HG03135 (cell line): ENCODE results near the gene HIRIP3.
A peak's percentile ranks its signal among the peaks of the same experiment; 100 is the strongest.
"Not testable (repeated sequence)": the region's sequence is repeated elsewhere in the genome, so short reads cannot be mapped to it uniquely, and the experiment has no call there.

Experiments used
- ATAC-seq: cut with Tn5 transposase; IDR thresholded peaks from one replicate; pipeline ENCODE4 v1.9.1; 2021; ENCODE audit warnings: mild to moderate bottlenecking, moderate library complexity; ENCODE audit not compliant: unreplicated experiment

The HIRIP3 gene, protein sequence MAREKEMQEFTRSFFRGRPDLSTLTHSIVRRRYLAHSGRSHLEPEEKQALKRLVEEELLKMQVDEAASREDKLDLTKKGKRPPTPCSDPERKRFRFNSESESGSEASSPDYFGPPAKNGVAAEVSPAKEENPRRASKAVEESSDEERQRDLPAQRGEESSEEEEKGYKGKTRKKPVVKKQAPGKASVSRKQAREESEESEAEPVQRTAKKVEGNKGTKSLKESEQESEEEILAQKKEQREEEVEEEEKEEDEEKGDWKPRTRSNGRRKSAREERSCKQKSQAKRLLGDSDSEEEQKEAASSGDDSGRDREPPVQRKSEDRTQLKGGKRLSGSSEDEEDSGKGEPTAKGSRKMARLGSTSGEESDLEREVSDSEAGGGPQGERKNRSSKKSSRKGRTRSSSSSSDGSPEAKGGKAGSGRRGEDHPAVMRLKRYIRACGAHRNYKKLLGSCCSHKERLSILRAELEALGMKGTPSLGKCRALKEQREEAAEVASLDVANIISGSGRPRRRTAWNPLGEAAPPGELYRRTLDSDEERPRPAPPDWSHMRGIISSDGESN

GRCh38 chr16:29995324-29995910 is at the start of gene HIRIP3:
Gene HIRIP3, minus strand, starts transcription at chr16:29995617. Its CDS starts 12 bp downstream, at chr16:29995605.
- ATAC-seq = peak; percentile 56

GRCh38 chr16:30041841-30042240 is 46.4 kb upstream of the HIRIP3 start:
- no peak for ATAC-seq

DNA sequence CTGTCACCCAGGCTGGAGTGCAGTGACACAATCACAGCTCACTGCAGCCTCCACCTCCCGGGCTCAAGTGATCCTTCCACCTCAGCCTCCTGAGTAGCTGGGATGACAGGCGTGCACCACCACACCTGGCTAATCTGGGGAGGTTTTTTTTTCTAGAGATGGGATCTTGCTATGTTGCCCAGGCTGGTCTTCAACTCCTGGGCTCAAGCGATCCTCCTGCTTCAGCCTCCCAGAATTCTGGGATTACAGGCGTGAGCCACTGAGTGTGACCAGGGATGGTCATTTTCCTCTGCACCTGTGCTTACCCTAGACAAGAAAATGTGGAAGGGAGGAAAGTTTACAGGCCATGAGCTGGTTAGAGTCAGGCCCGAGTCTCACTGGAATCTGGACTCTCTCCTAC is 45.3 kb upstream of the HIRIP3 start:
- not testable (repeated sequence) for ATAC-seq

DNA sequence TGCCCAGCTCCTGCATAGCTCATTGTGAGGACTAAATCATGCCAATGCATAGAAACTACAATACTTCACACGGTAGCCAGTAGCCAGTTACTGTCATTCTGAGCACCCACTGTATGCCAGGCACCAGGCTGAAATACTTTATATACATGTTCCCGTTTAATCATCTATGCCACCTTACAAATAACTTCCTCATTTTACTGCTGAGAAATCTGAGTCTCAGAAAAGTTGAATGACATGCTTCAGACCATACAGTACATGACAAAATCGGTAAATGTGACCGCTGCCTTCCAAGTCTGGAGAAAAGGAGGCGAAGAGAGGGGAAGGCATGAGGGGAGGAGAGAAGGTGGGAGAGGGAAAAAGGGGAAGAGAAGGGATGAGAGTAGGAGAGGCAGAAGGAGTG is 44.8 kb upstream of the HIRIP3 start:
- no peak for ATAC-seq

GRCh38 chr16:30033270-30033669 is 37.9 kb upstream of the HIRIP3 start:
- ATAC-seq = no peak

GRCh38 chr16:30032083-30032819 is 36.8 kb upstream of the HIRIP3 start:
- ATAC-seq = no peak

GRCh38 chr16:30031477-30031918 is 36.1 kb upstream of the HIRIP3 start:
- ATAC-seq = no peak

- no peak for ATAC-seq
Measured at GRCh38 chr16:30030841-30031413, 35.5 kb upstream of the HIRIP3 start, which contains the start of gene TLCD3B. Gene TLCD3B, minus strand, starts transcription at chr16:30031271. Its CDS starts 744 bp downstream, at chr16:30030527.

GRCh38 chr16:30030011-30030685 is 34.7 kb upstream of the HIRIP3 start:
- no peak for ATAC-seq

- ATAC-seq = no peak
Measured at GRCh38 chr16:30028438-30029076, 33.1 kb upstream of the HIRIP3 start.

DNA sequence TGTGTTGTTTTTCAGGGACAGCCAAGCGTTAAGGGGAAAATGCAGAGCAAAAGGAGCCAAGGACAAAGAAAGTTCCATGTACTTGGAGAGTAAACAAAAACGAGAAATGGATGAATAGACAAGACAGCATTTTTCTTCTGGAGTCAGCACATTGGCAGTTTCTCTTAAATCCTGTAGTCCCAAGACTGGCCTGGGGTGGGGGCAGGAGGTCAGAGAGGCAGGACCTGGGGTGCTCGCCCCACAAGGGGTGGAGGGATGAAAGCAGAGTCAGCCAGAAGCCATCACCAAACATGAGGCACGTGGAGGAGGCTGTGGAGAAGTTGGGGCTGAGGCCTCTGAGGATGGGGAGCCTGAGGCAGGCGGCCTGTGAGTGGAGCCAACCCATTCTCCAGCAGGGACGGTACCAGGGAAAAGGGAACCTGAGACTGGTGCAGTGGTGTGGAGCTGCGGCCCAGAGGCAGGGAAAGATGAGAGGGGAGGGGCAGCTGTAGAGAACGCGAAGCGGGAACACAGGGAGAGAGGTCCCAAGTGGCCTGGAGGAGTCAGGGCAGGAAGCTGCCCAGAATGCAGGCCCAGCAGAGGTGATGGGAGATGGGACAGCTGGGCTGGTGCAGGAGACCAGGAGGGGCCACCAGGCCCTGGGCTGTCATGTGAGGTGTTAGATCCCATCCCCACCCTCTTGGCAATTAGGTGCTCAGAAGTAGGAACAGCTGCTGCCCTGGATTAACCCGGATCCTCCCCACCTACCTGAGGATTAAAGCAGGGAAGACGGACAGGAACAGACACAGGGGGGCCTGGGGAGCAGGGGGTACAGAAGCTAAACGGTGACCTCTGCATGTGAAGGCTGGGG is 32.4 kb upstream of the HIRIP3 start:
- ATAC-seq = no peak

DNA sequence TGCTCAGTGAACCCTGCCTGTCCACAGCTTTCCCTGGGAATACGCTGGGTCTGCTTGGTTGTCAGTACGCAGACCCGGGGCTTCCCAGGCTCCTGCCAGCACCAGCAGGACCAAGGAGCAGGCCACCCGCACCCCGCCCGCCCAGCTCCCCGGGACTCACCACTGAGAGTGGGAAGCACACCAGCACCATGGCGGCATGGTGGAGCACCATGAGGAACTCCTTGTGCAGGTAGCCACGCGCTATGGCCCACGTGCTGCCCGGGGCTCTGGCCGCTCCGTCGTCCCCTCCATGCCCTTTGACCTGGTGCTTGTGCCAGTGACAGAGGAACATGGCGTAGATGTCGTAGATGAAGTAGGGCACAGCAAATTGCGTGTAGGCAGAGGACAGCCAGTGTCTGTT is 31.0 kb upstream of the HIRIP3 start:
- ATAC-seq = no peak

DNA sequence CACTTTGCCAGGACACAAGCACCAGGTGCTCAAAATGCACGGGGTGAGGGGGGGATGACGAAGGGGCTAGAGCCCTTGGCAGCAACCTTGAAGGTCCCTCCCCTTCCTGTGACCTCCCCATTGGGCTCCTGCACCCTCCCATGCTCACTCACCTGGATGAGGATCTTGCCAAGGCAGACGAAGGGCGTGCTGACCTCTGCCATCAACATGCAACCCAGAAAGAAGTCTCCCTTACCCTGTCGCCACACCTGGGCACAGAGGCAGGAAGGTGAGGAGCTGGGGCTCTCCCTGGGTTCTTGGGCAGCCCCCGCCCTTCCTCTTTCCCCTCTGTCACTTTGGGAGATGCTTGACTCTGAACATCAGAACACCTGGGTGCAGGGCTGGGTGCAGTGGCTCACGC is 30.2 kb upstream of the HIRIP3 start:
- no peak for ATAC-seq

- ATAC-seq = no peak
Measured at GRCh38 chr16:30025156-30025555, 29.7 kb upstream of the HIRIP3 start.

- ATAC-seq = no peak
Measured at GRCh38 chr16:30024451-30024850, 29.0 kb upstream of the HIRIP3 start.

DNA sequence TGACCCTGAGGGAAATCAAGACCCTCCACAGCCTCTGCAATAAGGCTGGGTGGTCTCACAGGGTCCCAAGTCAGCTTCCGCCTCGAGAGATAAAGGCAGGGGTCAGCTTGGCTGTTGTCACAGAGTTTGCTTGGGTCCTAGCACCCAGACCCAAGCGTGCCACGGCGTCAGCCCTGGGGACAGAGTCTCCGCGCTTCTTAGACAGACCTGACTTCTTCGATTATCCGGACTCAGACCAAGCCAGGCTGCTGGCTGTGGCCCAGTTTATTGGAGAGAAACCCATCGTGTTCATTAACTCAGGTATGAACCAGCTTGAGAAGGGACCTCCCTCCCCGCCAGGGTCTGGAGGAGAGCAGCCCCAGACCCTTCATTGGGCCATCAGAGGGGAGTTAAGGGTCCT is 28.2 kb upstream of the HIRIP3 start:
- ATAC-seq = no peak

DNA sequence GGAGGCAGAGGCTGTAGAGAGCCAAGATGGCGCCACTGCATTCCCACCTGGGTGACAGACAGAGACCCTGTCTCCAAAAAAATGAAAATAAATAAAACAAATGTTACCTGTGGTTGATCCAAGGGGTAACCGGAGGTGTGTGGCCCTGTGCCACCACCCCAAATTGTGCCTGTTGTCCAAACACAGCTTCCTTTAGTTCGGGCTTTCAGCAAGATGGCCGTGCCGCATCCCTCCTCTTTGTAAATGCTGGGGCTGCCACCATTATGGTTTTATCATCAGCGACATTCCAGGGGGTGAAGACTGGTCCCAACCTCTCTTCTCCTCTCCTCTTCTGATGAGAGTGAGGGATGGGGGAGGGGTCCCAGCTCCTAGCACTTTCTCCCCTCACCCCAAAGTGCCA is 27.5 kb upstream of the HIRIP3 start, which contains the start of gene C16orf92:
Gene C16orf92, plus strand, starts transcription at position 312 of the 400 bp plus-strand sequence. CDS start 143 bp downstream, outside the sequence.
- no peak for ATAC-seq

- ATAC-seq = no peak
Measured at GRCh38 chr16:30018731-30019158, 23.3 kb upstream of the HIRIP3 start.

DNA sequence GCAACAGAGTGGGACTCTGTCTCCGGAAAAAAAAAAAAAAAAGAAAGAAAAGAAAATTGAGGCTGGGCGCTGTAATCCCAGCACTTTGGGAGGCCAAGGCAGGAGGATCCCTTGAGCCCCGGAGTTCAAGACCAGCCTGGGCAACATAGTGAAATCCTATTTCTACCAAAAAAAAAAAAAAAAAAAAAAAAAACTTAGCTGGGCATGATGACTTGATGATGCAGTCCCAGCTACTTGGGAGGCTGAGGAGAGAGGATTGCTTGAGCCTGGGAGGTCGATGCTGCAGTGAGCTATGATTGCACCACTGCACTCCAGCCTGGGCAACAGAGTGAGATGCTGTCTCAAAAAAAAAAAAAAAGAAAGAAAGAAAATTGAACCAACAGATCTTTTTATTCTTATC is 22.5 kb upstream of the HIRIP3 start:
- ATAC-seq = not testable (repeated sequence)
